Measurements from ENCODE around the gene MRPL10. TPM values are rescaled to one million over a fixed set of nuclear protein-coding genes. Genes with fewer than 3 reads are reported as not detected.

The MRPL10 gene
- total RNA-seq, 4 donors from 2014 or later, result 14.7 to 44.1 (median 27.7) TPM

- peak overlapping the region; percentile 64 to 73 for H3K27ac ChIP-seq
- DNase-seq, result no peak
- no peaks in the 10 kb centered on the region for H3K9me3 ChIP-seq
- H3K36me3 ChIP-seq, result no peaks in the 10 kb centered on the region
- H3K27me3 ChIP-seq, result no peaks in the 10 kb centered on the region
- H3K4me3 ChIP-seq, result peak overlapping the region; percentile 71 to 73
- H3K4me1 ChIP-seq, result no peaks in the 10 kb centered on the region
- TF ChIP-seq CTCF (IDR thresholded peaks at IDR 0.05) (no peak), POLR2A (IDR thresholded peaks at IDR 0.05) (no peak)
- intact Hi-C loops (cut with DNase I; ENCODE audit: low total_unique reads), result no loop called here
Measured at GRCh38 chr17:47830396-47831002, 842 bp downstream of the MRPL10 start.

- intact Hi-C loops (cut with DNase I; ENCODE audit: low total_unique reads), result no loop called here
- Histone ChIP-seq H3K36me3 (no peaks in the 10 kb centered on the region), H3K9me3 (no peaks in the 10 kb centered on the region), H3K27me3 (no peaks in the 10 kb centered on the region), H3K27ac (no peak overlapping the region), H3K4me1 (no peaks in the 10 kb centered on the region), H3K4me3 (no peak overlapping the region)
- TF ChIP-seq POLR2A (IDR thresholded peaks at IDR 0.05) (no peak), CTCF (IDR thresholded peaks at IDR 0.05) (no peak)
- no peak for DNase-seq
Measured at GRCh38 chr17:47829870-47830269, 1.5 kb downstream of the MRPL10 start.

GRCh38 chr17:47823519-47823918, 7.8 kb downstream of the MRPL10 start:
- intact Hi-C loops (cut with DNase I; ENCODE audit: low total_unique reads), result no loop called here
- H3K27me3 ChIP-seq, result no peaks in the 10 kb centered on the region
- no peak overlapping the region for H3K4me3 ChIP-seq
- H3K4me1 ChIP-seq, result peaks cover 0 to 13% of the 10 kb centered on the region in 2 donors
- H3K9me3 ChIP-seq, result no peaks in the 10 kb centered on the region
- no peak for DNase-seq
- TF ChIP-seq CTCF (IDR thresholded peaks at IDR 0.05) (no peak), POLR2A (IDR thresholded peaks at IDR 0.05) (no peak)
- no peak overlapping the region for H3K27ac ChIP-seq
- H3K36me3 ChIP-seq, result no peaks in the 10 kb centered on the region

- Histone ChIP-seq H3K27me3 (no peaks in the 10 kb centered on the region), H3K4me3 (no peak overlapping the region), H3K36me3 (no peaks in the 10 kb centered on the region), H3K9me3 (no peaks in the 10 kb centered on the region), H3K27ac (no peak overlapping the region), H3K4me1 (peaks cover 0 to 13% of the 10 kb centered on the region in 2 donors)
- no peak for DNase-seq
- TF ChIP-seq POLR2A (IDR thresholded peaks at IDR 0.05), result no peak
- intact Hi-C loops (cut with DNase I; ENCODE audit: low total_unique reads), result no loop called here
Measured at GRCh38 chr17:47822785-47823184, 8.6 kb downstream of the MRPL10 start.

DNA sequence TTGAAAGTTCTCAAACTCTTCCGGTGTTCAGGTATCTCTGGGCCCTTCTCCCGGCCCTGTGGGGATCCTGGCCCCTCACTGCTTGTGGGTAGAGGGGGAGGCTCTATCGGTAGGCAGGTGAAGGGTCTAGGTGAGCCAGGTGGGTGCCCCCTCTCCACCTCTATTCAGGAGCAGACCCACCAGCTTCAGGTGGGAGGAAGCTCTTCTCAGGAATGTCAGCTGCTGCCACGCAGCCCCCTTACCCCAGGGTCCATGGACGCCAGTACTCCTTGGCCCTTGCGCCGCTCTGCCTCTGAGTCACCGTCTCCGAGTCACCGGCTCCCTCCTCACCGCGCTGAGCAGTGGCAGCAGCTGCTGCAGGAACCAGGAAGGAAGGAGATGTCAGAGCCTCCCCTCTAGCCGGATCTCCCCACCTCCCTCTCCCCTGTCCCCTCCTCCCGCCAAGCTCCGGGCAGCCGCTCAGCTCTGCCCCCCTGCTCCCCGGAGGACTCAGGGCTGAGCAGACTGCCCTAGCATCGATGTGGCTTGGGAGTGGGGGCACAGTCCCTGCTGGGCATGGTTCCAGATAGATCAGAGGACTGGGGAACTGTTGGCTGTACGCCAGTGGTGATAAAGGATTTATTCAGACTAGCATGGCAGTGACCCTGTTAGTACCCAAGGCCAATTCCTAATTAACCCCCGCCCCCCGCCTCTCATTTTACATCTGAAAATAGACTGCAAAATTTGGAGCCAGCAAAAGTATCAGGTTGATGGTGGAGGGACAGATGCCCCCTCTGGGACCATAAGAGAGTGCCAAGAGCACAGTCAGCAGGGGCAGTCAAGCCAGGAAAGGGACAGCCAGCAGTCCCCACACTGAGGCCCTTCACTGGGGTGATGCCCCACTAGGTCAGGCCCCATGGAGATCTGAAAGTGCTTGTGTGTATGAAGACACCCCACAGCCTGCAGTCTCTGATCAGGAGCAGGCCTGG, 9.6 kb downstream of the MRPL10 start, which contains the start of gene OSBPL7:
Gene OSBPL7, minus strand, starts transcription at position 371 of the 968 bp plus-strand sequence. CDS start 1,516 bp downstream, outside the sequence.
- peak; percentile 59 to 75 for DNase-seq
- TF ChIP-seq CTCF (IDR thresholded peaks at IDR 0.05) (peak in 2 of 4 experiments; percentile 33 to 40), POLR2A (IDR thresholded peaks at IDR 0.05) (no peak)
- Histone ChIP-seq H3K4me3 (peak within 1 kb of the TSS; percentile 42 to 50), H3K27ac (peak within 1 kb of the TSS; percentile 36 to 50), H3K9me3 (no peaks in the 10 kb centered on the region), H3K36me3 (no peaks in the 10 kb centered on the region), H3K27me3 (no peaks in the 10 kb centered on the region), H3K4me1 (peaks cover 0 to 13% of the 10 kb centered on the region in 2 donors)
- intact Hi-C loops (cut with DNase I; ENCODE audit: low total_unique reads), result no loop called here
